Caco-2 (cell line): ENCODE measurements around the gene RFX4. TPM values are rescaled to one million over a fixed set of nuclear protein-coding genes. Genes with fewer than 3 reads are reported as not detected.

Source experiments
- BruUV-seq: library from RNA; stranded (reverse); fragments of 400-500 nt; replicated peaks from 2 replicates; lab custom pipeline; 2021; lab: Mats Ljungman, UMichigan
- CTCF ChIA-PET: fragments of 300-600 bp; sonication (Branson Sonifier 250); formaldehyde crosslinking; loops from one replicate; lab custom pipeline; 2022; ENCODE audit warnings: antibody characterized with exemption; lab: Charles Lee
- POLR2A ChIA-PET: fragments of 300-600 bp; sonication (Branson Sonifier 250); formaldehyde crosslinking; loops from one replicate; lab custom pipeline; 2022; ENCODE audit warnings: antibody characterized with exemption; lab: Charles Lee
- DNase-seq, 2 experiments: peaks; one replicate each; pipeline versions ENCODE4 v3.0.0 to v3.0.0-alpha.2; 2020 to 2022
- H3K27me3 ChIP-seq: replicated peaks from 2 replicates; pipeline ENCODE4 v1.6.0; 2011; ENCODE audit warnings: low read length; ENCODE audit not compliant: control insufficient read depth, insufficient read depth
- H3K36me3 ChIP-seq: 2 replicates; pipeline ENCODE4 v1.5.1; 2011; ENCODE audit warnings: low read length; ENCODE audit not compliant: control insufficient read depth, insufficient read depth
- H3K4me1 ChIP-seq: fragments of 250-450 bp; sonication (Bioruptor Pico); 2 replicates; pipeline ENCODE4 v1.5.1; 2020; ENCODE audit warnings: mild to moderate bottlenecking
- H3K4me3 ChIP-seq: 2 replicates; pipeline ENCODE4 v1.5.1; 2011; ENCODE audit warnings: low read depth, mild to moderate bottlenecking, control low read depth, low read length
- H3K9me3 ChIP-seq: fragments of 250-450 bp; sonication (Bioruptor Pico); 2 replicates; pipeline ENCODE4 v1.5.1; 2020; ENCODE audit warnings: mild to moderate bottlenecking, moderate library complexity
- H3K27ac Mint-ChIP-seq: one replicate; pipeline ENCODE4 v1.8.0; 2022; ENCODE audit warnings: mixed read lengths; ENCODE audit not compliant: unreplicated experiment
- H3K27me3 Mint-ChIP-seq: one replicate; pipeline ENCODE4 v1.8.0; 2022; ENCODE audit warnings: mixed read lengths; ENCODE audit not compliant: insufficient read depth, unreplicated experiment
- H3K36me3 Mint-ChIP-seq: one replicate; pipeline ENCODE4 v1.8.0; 2022; ENCODE audit warnings: mild to moderate bottlenecking, mixed read lengths; ENCODE audit not compliant: insufficient read depth, unreplicated experiment
- H3K4me1 Mint-ChIP-seq: one replicate; pipeline ENCODE4 v1.8.0; 2022; ENCODE audit warnings: low read depth, mixed read lengths; ENCODE audit not compliant: unreplicated experiment
- H3K4me3 Mint-ChIP-seq: one replicate; pipeline ENCODE4 v1.8.0; 2022; ENCODE audit warnings: mild to moderate bottlenecking, moderate library complexity, mixed read lengths; ENCODE audit not compliant: unreplicated experiment
- H3K9me3 Mint-ChIP-seq: one replicate; pipeline ENCODE4 v1.8.0; 2022; ENCODE audit warnings: mixed read lengths; ENCODE audit not compliant: unreplicated experiment
- CTCF ChIP-seq, 2 experiments: fragments of 200-600 bp in 1 of 2; IDR thresholded peaks; 1 replicate in 1 of 2; 2 replicates in 1 of 2; pipeline versions ENCODE4 v1.5.1 to v1.8.0; 2011 to 2022; ENCODE audit warnings: antibody characterized with exemption in 1 of 2, control low read depth in 1 of 2, inconsistent platforms in 1 of 2, low read depth in 1 of 2, low read length in 1 of 2, mild to moderate bottlenecking in 1 of 2, moderate library complexity in 1 of 2; ENCODE audit not compliant: insufficient read depth in 1 of 2, severe bottlenecking in 1 of 2, unreplicated experiment in 1 of 2
- intact Hi-C: fragments of 100-400 bp; cut with micrococcal nuclease; formaldehyde crosslinking; loops from one replicate; pipeline ENCODE4 v1.10.0; 2022; ENCODE audit not compliant: unreplicated experiment
- total RNA-seq: library from RNA; stranded (reverse); gene quantifications from 2 replicates; pipeline ENCODE4 v1.2.3, GENCODE V29; 2022

Gene RFX4
- total RNA-seq, 1 experiment from 2014 or later = not detected

- no peaks in the 10 kb centered on the region for H3K4me1 ChIP-seq
- ChIA-PET POLR2A (no interaction called here), CTCF (no interaction called here)
- H3K36me3 ChIP-seq = no peaks in the 10 kb centered on the region
- Mint-ChIP-seq H3K27ac (no peak overlapping the region), H3K36me3 (no peaks in the 10 kb centered on the region), H3K4me3 (no peak overlapping the region), H3K4me1 (no peaks in the 10 kb centered on the region), H3K9me3 (no peaks in the 10 kb centered on the region), H3K27me3 (peaks cover 19% of the 10 kb centered on the region)
- BruUV-seq = no TSS peak
- intact Hi-C loops = no loop called here
- H3K9me3 ChIP-seq = no peaks in the 10 kb centered on the region
- TF ChIP-seq CTCF (IDR thresholded peaks at IDR 0.05; ENCODE audit: insufficient read depth in 1 of 2, low read depth in 1 of 2, low read length in 1 of 2, severe bottlenecking in 1 of 2, unreplicated experiment in 1 of 2) = no peak
- no peaks in the 10 kb centered on the region for H3K27me3 ChIP-seq
- DNase-seq = no peak
- H3K4me3 ChIP-seq = no peak overlapping the region
Measured at GRCh38 chr12:106672314-106673025, 89.7 kb downstream of the RFX4 start.

- H3K4me3 ChIP-seq = no peak overlapping the region
- H3K9me3 ChIP-seq = no peaks in the 10 kb centered on the region
- no peak for TF ChIP-seq CTCF (IDR thresholded peaks at IDR 0.05; ENCODE audit: insufficient read depth in 1 of 2, low read depth in 1 of 2, low read length in 1 of 2, severe bottlenecking in 1 of 2, unreplicated experiment in 1 of 2)
- H3K27me3 Mint-ChIP-seq = peaks cover 19% of the 10 kb centered on the region
- no TSS peak for BruUV-seq
- DNase-seq = no peak
- no peak overlapping the region for H3K27ac Mint-ChIP-seq
- no peaks in the 10 kb centered on the region for H3K9me3 Mint-ChIP-seq
- POLR2A ChIA-PET = no interaction called here
- H3K36me3 Mint-ChIP-seq = no peaks in the 10 kb centered on the region
- H3K4me1 Mint-ChIP-seq = no peaks in the 10 kb centered on the region
- no peaks in the 10 kb centered on the region for H3K36me3 ChIP-seq
- H3K4me1 ChIP-seq = no peaks in the 10 kb centered on the region
- H3K4me3 Mint-ChIP-seq = no peak overlapping the region
- H3K27me3 ChIP-seq = no peaks in the 10 kb centered on the region
- CTCF ChIA-PET = no interaction called here
- intact Hi-C loops = no loop called here
Measured at GRCh38 chr12:106673141-106673540, 90.3 kb downstream of the RFX4 start.

- intact Hi-C loops = no loop called here
- Histone ChIP-seq H3K4me1 (no peaks in the 10 kb centered on the region), H3K27me3 (no peaks in the 10 kb centered on the region), H3K4me3 (no peak overlapping the region), H3K36me3 (no peaks in the 10 kb centered on the region), H3K9me3 (no peaks in the 10 kb centered on the region)
- no TSS peak for BruUV-seq
- Mint-ChIP-seq H3K27me3 (peaks cover 16% of the 10 kb centered on the region), H3K4me1 (no peaks in the 10 kb centered on the region), H3K36me3 (no peaks in the 10 kb centered on the region), H3K9me3 (no peaks in the 10 kb centered on the region), H3K4me3 (no peak overlapping the region), H3K27ac (no peak overlapping the region)
- ChIA-PET POLR2A (no interaction called here), CTCF (no interaction called here)
- no peak for TF ChIP-seq CTCF (IDR thresholded peaks at IDR 0.05; ENCODE audit: insufficient read depth in 1 of 2, low read depth in 1 of 2, low read length in 1 of 2, severe bottlenecking in 1 of 2, unreplicated experiment in 1 of 2)
- DNase-seq = no peak
Measured at GRCh38 chr12:106675651-106676435, 93.0 kb downstream of the RFX4 start.
